ENCODE measurements around the gene TRIM52.

The TRIM52 gene

GRCh38 chr5:181243018-181243563, 17.9 kb downstream of the TRIM52 start:
- TF ChIP-seq GATA1 (IDR thresholded peaks at IDR 0.05; ENCODE audit: low read depth, low read length): no peak
- no peak for TF ChIP-seq POLR2A (IDR thresholded peaks at IDR 0.05; ENCODE audit: low read length)
- DNase-seq: no peak

GRCh38 chr5:181242031-181242451, 18.9 kb downstream of the TRIM52 start:
- no peak for DNase-seq
- TF ChIP-seq POLR2A (IDR thresholded peaks at IDR 0.05; ENCODE audit: low read length) (no peak), GATA1 (IDR thresholded peaks at IDR 0.05; ENCODE audit: low read depth, low read length) (no peak)

- TF ChIP-seq GATA1 (IDR thresholded peaks at IDR 0.05; ENCODE audit: low read depth, low read length): no peak
- TF ChIP-seq POLR2A (IDR thresholded peaks at IDR 0.05; ENCODE audit: low read length): peak; percentile 38
- no peak for DNase-seq
These were observed 19.5 kb downstream of the TRIM52 start for GRCh38 chr5:181241393-181241975.

DNA sequence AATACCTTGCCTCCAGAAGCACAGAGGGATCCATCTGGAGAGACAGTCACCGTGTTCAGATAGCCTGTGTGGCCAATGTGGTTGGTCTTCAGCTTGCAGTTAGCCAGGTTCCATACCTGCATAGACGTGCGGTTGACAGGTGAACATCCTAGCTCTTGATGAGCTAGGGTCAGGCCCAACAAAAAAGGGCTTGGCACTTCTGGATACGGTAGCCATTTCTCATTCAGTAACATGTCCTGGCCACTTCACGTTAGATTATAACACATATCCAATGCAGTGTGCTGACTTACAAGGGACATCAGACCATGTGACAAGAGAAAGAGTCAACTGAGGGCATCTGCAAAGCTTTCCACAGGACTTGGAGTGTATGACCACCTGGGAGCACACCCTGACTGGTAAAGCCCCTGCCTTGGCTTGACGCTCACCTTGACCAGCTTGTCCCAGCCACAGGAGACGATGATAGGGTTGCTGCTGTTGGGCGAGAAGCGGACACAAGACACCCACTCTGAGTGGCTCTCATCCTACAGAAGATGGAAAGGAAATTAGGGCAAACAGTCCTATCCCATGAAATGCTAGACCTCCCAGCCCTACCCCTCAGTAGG, 21.8 kb downstream of the TRIM52 start:
- TF ChIP-seq GATA1 (IDR thresholded peaks at IDR 0.05; ENCODE audit: low read depth, low read length): no peak
- no peak for TF ChIP-seq POLR2A (IDR thresholded peaks at IDR 0.05; ENCODE audit: low read length)
- DNase-seq: no peak

DNA sequence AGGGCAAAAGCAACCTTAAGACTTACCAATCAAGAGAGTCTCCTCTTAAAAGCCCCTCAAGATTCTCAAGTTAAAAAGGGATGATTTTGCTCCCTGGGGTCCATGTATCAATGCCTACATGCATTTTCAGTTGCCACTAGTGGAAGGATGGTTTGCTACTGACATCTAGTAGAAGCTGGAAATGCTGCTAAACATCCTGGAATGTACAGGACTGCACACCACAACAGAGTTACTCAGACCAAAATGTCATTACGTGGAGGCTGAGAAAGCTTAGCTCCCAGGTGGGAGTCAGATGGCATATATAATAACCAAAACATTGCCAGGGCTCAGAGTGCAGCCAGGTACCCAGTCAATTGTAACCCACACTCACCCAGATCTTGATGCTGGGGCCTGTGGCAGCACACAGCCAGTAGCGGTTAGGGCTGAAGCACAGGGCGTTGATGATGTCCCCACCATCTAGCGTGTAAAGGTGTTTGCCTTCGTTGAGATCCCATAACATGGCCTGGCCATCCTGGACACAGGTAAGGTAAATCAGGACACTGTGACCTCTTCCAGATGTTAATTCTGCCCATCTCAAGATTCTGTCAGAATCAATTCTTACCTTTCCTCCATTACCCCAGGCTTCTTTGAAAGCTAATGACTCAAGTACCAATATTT, 23.1 kb downstream of the TRIM52 start:
- DNase-seq: no peak
- TF ChIP-seq GATA1 (IDR thresholded peaks at IDR 0.05; ENCODE audit: low read depth, low read length) (no peak), POLR2A (IDR thresholded peaks at IDR 0.05; ENCODE audit: low read length) (no peak)

DNA sequence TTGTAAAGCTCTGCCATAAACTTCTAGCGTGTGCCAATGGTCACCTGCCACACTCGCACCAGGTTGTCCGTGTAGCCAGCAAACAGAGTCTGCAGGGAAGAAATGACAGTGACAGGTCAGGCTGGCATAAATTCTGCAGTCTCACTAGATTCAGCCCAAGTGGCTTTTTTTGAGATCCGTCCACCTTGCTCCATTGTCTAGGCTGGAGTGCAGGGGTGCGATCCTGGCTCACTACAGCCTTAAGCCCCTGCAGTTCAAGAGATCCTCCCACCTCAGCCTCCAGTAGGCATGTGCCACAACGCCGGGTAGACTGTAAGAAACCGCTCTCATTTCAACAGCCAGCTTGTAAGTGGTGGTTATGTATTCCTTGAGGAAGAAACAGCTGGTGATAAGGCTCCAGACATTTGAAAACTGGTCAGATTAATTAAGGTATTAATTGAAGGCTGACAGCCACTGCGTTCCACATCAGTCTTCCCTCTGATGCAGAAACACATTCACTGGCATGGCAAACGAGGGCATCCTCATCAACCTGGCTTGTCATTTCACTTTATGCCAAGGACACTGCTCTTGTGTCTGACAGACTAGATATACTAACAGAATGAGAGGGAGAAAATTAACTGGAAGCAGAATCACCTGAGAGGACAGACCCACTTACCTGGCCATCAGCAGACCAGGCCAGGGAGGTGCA, 23.8 kb downstream of the TRIM52 start:
- DNase-seq: no peak
- TF ChIP-seq GATA1 (IDR thresholded peaks at IDR 0.05; ENCODE audit: low read depth, low read length): no peak
- TF ChIP-seq POLR2A (IDR thresholded peaks at IDR 0.05; ENCODE audit: low read length): no peak

- DNase-seq: no peak
- TF ChIP-seq POLR2A (IDR thresholded peaks at IDR 0.05; ENCODE audit: low read length): no peak
- TF ChIP-seq GATA1 (IDR thresholded peaks at IDR 0.05; ENCODE audit: low read depth, low read length): no peak
These were observed 24.5 kb downstream of the TRIM52 start for GRCh38 chr5:181236471-181236870.

DNA sequence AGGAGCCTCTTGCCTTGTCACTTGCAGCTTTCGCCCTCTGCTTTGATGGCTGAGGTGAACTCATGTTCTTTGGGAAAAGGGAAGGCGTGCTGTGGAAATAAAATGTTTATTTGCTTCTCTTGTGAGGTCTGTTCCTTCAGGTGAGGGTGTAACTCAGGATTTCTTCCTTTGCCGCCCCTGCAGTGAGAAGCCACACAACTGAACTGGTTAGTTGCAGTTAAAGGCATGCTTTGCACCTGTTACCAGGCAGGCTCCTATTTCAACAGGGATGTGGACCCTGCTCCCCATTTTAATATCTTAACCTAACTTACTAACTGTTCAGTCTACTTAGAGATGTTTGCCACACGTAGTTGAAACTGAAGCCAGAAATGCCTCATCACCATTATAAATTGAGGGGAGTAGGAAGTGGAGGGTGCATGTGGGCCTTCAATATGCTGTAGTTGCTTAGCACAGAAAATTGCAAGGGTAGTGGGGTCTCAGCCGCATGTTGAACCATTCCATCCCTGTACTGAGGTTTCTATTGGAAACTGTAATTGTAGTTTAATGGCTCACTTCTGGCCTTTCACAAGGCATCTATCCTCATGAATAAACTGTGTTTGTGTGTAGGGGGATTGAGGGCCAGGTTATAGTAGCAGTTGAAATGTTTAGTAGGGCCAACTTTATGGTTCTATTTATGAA, 25.1 kb downstream of the TRIM52 start:
- DNase-seq: no peak
- TF ChIP-seq POLR2A (IDR thresholded peaks at IDR 0.05; ENCODE audit: low read length): peak; percentile 39
- TF ChIP-seq GATA1 (IDR thresholded peaks at IDR 0.05; ENCODE audit: low read depth, low read length): no peak

GRCh38 chr5:181235323-181235688, 25.6 kb downstream of the TRIM52 start:
- TF ChIP-seq GATA1 (IDR thresholded peaks at IDR 0.05; ENCODE audit: low read depth, low read length) (no peak), POLR2A (IDR thresholded peaks at IDR 0.05; ENCODE audit: low read length) (no peak)
- DNase-seq: no peak

DNA sequence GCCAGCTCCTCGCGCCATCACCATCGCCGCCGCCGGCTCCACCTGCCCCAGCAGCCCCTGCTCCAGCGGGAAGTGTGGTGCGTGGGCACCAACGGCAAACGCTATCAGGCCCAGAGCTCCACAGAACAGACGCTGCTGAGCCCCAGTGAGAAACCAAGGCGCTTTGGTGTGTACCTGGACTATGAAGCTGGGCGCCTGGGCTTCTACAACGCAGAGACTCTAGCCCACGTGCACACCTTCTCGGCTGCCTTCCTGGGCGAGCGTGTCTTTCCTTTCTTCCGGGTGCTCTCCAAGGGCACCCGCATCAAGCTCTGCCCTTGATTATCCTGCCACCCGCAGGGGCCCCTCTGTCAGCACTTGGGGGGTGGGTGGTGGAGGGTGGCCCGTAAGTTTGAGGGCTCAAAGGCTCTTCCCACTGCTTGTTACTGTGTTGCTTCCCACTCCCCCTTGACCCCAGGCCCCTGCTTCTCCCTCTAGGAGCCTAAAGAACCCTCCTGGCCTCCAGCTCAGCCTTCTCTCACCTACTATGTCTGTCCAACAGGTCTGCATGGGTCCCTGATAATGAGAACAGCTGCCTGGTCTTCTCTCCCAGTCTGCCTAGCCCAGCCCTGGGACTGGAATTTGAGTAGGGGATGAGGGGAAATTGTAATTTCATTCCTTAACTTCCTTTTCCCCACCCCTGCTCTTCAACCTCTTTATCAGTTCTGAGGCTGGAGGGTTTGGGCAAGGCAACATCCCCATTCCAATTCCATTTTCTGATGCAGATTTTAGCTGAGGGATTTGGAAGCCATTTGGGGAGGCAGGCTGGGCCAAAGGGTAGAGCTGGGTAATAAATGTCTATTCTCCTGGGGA, 26.3 kb downstream of the TRIM52 start:
- peak; percentile 19 for TF ChIP-seq POLR2A (IDR thresholded peaks at IDR 0.05; ENCODE audit: low read length)
- TF ChIP-seq GATA1 (IDR thresholded peaks at IDR 0.05; ENCODE audit: low read depth, low read length): no peak
- no peak for DNase-seq

DNA sequence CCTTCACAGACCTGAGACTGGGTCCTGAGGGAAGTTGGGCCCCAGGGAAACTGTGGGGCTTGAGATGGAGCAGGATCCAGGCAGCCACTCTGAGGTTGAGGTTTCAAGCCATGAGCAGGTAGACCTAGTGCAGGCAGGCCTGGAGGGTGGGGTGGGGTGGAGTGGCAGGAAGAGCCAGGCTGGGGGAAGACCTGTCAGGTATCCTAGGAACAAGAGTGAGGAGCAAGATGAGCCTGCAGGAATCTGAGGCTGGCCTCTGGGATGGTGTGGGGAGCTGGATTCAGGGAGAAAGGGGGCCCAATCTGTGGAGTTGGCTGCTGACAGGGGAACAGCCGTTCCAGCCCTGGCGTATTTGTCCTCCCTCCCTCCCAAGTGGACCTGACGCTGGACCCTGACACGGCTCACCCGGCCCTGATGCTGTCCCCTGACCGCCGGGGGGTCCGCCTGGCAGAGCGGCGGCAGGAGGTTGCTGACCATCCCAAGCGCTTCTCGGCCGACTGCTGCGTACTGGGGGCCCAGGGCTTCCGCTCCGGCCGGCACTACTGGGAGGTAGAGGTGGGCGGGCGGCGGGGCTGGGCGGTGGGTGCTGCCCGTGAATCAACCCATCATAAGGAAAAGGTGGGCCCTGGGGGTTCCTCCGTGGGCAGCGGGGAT, 27.0 kb downstream of the TRIM52 start:
- TF ChIP-seq POLR2A (IDR thresholded peaks at IDR 0.05; ENCODE audit: low read length): no peak
- TF ChIP-seq GATA1 (IDR thresholded peaks at IDR 0.05; ENCODE audit: low read depth, low read length): no peak
- no peak for DNase-seq

GRCh38 chr5:181233088-181233800, 27.7 kb downstream of the TRIM52 start:
- no peak for DNase-seq
- TF ChIP-seq POLR2A (IDR thresholded peaks at IDR 0.05; ENCODE audit: low read length): no peak
- TF ChIP-seq GATA1 (IDR thresholded peaks at IDR 0.05; ENCODE audit: low read depth, low read length): no peak
